Liver (tissue), 3 donors: ENCODE results near the gene C1orf210.

Source experiments
- ATF3 ChIP-seq: IDR thresholded peaks from 2 replicates; pipeline ENCODE4 v1.6.1; 2016; ENCODE audit warnings: antibody characterized with exemption
- EGR1 ChIP-seq, 2 donors: IDR thresholded peaks; 2 replicates each; pipeline ENCODE4 v1.6.1; 2016 to 2018; ENCODE audit warnings: antibody characterized with exemption in 2 of 2, low read depth in 2 of 2
- JUND ChIP-seq, 2 donors: IDR thresholded peaks; 2 replicates each; pipeline ENCODE4 v1.6.1; 2016; ENCODE audit warnings: antibody characterized with exemption in 2 of 2
- RAD21 ChIP-seq, 2 donors: IDR thresholded peaks; 2 replicates each; pipeline ENCODE4 v1.6.1; 2016; ENCODE audit warnings: antibody characterized with exemption in 2 of 2, mild to moderate bottlenecking in 2 of 2
- RXRA ChIP-seq, 2 donors: IDR thresholded peaks; 2 replicates each; pipeline ENCODE4 v1.6.1; 2017 to 2018; ENCODE audit warnings: antibody characterized with exemption in 2 of 2, mild to moderate bottlenecking in 1 of 2
- TAF1 ChIP-seq: conservative IDR thresholded peaks from 2 replicates; pipeline ENCODE4 v1.6.1; 2016; ENCODE audit warnings: antibody characterized with exemption, mild to moderate bottlenecking
- ZBTB33 ChIP-seq: IDR thresholded peaks from 2 replicates; pipeline ENCODE4 v1.6.1; 2016; ENCODE audit warnings: antibody characterized with exemption
- TF ChIP-seq, protein P1 (sequence below): fragments of 150-350 bp; IDR thresholded peaks from 2 replicates; pipeline ENCODE4 v1.5.1; 2017; ENCODE audit warnings: improper control_type of control experiment, low read depth, low read length; ENCODE audit not compliant: missing input control
- TF ChIP-seq, protein P2 (sequence below): IDR thresholded peaks from 2 replicates; pipeline ENCODE4 v1.6.1; 2016; ENCODE audit warnings: antibody characterized with exemption
- TF ChIP-seq, protein P3 (sequence below): IDR thresholded peaks from 2 replicates; pipeline ENCODE4 v1.6.1; 2016; ENCODE audit warnings: antibody characterized with exemption, mild to moderate bottlenecking
- donor health status: healthy.
- donor health status: healthy.

DNA sequence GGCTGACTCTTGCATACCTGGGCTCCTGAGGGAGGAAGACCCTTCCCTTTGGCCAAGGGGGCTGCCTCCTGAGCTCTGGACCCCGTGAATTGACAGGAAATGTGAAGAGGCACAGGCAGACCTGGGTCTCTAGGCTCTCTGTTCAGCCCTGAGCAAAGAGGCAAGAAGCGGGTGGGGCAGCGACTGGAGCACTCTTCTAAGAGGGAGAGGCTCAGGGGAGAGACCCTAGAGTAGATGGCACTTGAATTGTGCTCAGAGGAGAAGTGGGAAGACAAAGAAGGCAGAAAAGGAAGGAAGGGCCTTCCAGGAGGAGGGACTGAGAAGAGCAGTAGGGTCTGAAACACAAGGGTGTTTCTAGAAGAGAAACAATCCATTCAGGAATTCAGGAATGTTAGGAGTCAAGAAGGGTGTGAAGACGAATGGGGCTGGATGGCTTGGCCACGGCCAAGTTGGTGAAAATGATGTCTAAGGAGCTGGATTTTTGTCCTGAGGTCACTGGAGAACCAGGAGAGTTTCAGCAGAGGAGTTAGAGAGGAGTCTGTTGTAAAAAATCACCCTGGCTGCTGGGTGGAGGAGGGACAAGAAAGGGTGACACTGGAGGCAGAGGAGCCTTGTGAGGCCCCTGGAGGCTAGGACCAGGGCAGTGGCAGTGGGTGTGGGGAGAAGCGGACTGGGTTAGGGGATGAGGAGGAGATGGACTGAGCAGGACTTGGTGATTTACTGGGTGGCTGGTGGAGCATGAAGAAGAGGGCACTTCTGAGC is 20.7 kb upstream of the C1orf210 start:
- TF ChIP-seq, protein P1, sequence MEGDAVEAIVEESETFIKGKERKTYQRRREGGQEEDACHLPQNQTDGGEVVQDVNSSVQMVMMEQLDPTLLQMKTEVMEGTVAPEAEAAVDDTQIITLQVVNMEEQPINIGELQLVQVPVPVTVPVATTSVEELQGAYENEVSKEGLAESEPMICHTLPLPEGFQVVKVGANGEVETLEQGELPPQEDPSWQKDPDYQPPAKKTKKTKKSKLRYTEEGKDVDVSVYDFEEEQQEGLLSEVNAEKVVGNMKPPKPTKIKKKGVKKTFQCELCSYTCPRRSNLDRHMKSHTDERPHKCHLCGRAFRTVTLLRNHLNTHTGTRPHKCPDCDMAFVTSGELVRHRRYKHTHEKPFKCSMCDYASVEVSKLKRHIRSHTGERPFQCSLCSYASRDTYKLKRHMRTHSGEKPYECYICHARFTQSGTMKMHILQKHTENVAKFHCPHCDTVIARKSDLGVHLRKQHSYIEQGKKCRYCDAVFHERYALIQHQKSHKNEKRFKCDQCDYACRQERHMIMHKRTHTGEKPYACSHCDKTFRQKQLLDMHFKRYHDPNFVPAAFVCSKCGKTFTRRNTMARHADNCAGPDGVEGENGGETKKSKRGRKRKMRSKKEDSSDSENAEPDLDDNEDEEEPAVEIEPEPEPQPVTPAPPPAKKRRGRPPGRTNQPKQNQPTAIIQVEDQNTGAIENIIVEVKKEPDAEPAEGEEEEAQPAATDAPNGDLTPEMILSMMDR: no peak
- TF ChIP-seq JUND (IDR thresholded peaks at IDR 0.05): no peak
- TF ChIP-seq ATF3: no peak
- TF ChIP-seq, protein P2, sequence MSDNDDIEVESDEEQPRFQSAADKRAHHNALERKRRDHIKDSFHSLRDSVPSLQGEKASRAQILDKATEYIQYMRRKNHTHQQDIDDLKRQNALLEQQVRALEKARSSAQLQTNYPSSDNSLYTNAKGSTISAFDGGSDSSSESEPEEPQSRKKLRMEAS: no peak
- no peak for TF ChIP-seq TAF1
- TF ChIP-seq RAD21 (IDR thresholded peaks at IDR 0.05): no peak
- no peak for TF ChIP-seq EGR1 (IDR thresholded peaks at IDR 0.05; ENCODE audit: low read depth in 2 of 2)
- no peak for TF ChIP-seq ZBTB33
- TF ChIP-seq, protein P3, sequence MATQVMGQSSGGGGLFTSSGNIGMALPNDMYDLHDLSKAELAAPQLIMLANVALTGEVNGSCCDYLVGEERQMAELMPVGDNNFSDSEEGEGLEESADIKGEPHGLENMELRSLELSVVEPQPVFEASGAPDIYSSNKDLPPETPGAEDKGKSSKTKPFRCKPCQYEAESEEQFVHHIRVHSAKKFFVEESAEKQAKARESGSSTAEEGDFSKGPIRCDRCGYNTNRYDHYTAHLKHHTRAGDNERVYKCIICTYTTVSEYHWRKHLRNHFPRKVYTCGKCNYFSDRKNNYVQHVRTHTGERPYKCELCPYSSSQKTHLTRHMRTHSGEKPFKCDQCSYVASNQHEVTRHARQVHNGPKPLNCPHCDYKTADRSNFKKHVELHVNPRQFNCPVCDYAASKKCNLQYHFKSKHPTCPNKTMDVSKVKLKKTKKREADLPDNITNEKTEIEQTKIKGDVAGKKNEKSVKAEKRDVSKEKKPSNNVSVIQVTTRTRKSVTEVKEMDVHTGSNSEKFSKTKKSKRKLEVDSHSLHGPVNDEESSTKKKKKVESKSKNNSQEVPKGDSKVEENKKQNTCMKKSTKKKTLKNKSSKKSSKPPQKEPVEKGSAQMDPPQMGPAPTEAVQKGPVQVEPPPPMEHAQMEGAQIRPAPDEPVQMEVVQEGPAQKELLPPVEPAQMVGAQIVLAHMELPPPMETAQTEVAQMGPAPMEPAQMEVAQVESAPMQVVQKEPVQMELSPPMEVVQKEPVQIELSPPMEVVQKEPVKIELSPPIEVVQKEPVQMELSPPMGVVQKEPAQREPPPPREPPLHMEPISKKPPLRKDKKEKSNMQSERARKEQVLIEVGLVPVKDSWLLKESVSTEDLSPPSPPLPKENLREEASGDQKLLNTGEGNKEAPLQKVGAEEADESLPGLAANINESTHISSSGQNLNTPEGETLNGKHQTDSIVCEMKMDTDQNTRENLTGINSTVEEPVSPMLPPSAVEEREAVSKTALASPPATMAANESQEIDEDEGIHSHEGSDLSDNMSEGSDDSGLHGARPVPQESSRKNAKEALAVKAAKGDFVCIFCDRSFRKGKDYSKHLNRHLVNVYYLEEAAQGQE: no peak
- TF ChIP-seq RXRA (IDR thresholded peaks at IDR 0.05): no peak
